Mesenchymal stem cell (in vitro differentiated cells and primary cell): ENCODE results near the gene PFDN1.

Experiments used
- DNase-seq: peaks from one replicate; pipeline ENCODE4 v3.0.0-alpha.2; 2013
- H2AFZ ChIP-seq: one replicate; pipeline ENCODE4 v1.6.1; 2013; ENCODE audit warnings: low read depth, mild to moderate bottlenecking, control low read depth, inconsistent platforms, low read length, moderate library complexity
- H2AK5ac ChIP-seq: 2 replicates; pipeline ENCODE4 v1.6.1; 2013; ENCODE audit warnings: low read length, moderate library complexity, mild to moderate bottlenecking, inconsistent platforms; ENCODE audit not compliant: severe bottlenecking
- H2BK120ac ChIP-seq: one replicate; pipeline ENCODE4 v1.6.1; 2013; ENCODE audit warnings: low read depth, mild to moderate bottlenecking, inconsistent platforms, low read length, moderate library complexity
- H2BK12ac ChIP-seq, 2 experiments: one replicate each; pipeline ENCODE4 v1.6.1; 2013; ENCODE audit warnings: inconsistent platforms in 2 of 2, low read length in 2 of 2, mild to moderate bottlenecking in 2 of 2, moderate library complexity in 2 of 2, control low read depth in 1 of 2
- H2BK15ac ChIP-seq: one replicate; pipeline ENCODE4 v1.6.1; 2013; ENCODE audit warnings: mild to moderate bottlenecking, low read depth, inconsistent platforms; ENCODE audit not compliant: poor library complexity, severe bottlenecking
- H2BK5ac ChIP-seq: 2 replicates; pipeline ENCODE4 v1.6.1; 2013; ENCODE audit warnings: low read depth, mild to moderate bottlenecking, low read length, control low read depth, inconsistent platforms; ENCODE audit not compliant: poor library complexity, severe bottlenecking
- H3K14ac ChIP-seq, 2 experiments: one replicate each; pipeline ENCODE4 v1.6.1; 2013; ENCODE audit warnings: inconsistent platforms in 2 of 2, low read length in 2 of 2, control low read depth in 1 of 2, mild to moderate bottlenecking in 1 of 2, moderate library complexity in 1 of 2
- H3K18ac ChIP-seq, 2 experiments: one replicate each; pipeline ENCODE4 v1.6.1; 2013; ENCODE audit warnings: inconsistent platforms in 2 of 2, low read length in 2 of 2, control low read depth in 1 of 2, low read depth in 1 of 2, mild to moderate bottlenecking in 1 of 2
- H3K23ac ChIP-seq, 2 experiments: one replicate each; pipeline ENCODE4 v1.6.1; 2013; ENCODE audit warnings: inconsistent platforms in 2 of 2, low read length in 2 of 2, mild to moderate bottlenecking in 2 of 2, moderate library complexity in 2 of 2, control low read depth in 1 of 2
- H3K27ac ChIP-seq: 2 replicates; pipeline ENCODE4 v1.5.1; 2013; ENCODE audit warnings: mild to moderate bottlenecking, moderate library complexity, low read length, control low read depth, inconsistent platforms; ENCODE audit not compliant: poor library complexity, severe bottlenecking
- H3K27me3 ChIP-seq, 2 experiments: 2 replicates each; pipeline versions ENCODE4 v1.6.1 to v1.7.0; 2013; ENCODE audit warnings: low read length in 2 of 2, mild to moderate bottlenecking in 2 of 2, moderate library complexity in 2 of 2, control low read depth in 1 of 2, inconsistent platforms in 1 of 2; ENCODE audit not compliant: control insufficient read depth in 1 of 2, insufficient read depth in 1 of 2
- H3K36me3 ChIP-seq, 2 experiments: 2 replicates each; pipeline versions ENCODE4 v1.6.1 to v1.7.0; 2013; ENCODE audit warnings: low read length in 2 of 2, control low read depth in 1 of 2, inconsistent platforms in 1 of 2, low read depth in 1 of 2, mild to moderate bottlenecking in 1 of 2; ENCODE audit not compliant: insufficient read depth in 2 of 2, control insufficient read depth in 1 of 2
- H3K4ac ChIP-seq, 2 experiments: one replicate each; pipeline ENCODE4 v1.6.1; 2013; ENCODE audit warnings: inconsistent platforms in 2 of 2, low read length in 2 of 2, mild to moderate bottlenecking in 2 of 2, moderate library complexity in 2 of 2, control low read depth in 1 of 2, low read depth in 1 of 2
- H3K4me1 ChIP-seq: 2 replicates; pipeline ENCODE4 v1.6.1; 2013; ENCODE audit warnings: low read depth, low read length, control low read depth; ENCODE audit not compliant: control insufficient read depth, insufficient read depth
- H3K4me2 ChIP-seq: 2 replicates; pipeline ENCODE4 v1.6.1; 2013; ENCODE audit warnings: low read length, mild to moderate bottlenecking, inconsistent platforms; ENCODE audit not compliant: poor library complexity, severe bottlenecking
- H3K4me3 ChIP-seq, 2 experiments: 2 replicates each; pipeline versions ENCODE4 v1.5.1 to v1.7.0; 2013; ENCODE audit warnings: low read length in 2 of 2, mild to moderate bottlenecking in 2 of 2, control low read depth in 1 of 2, low read depth in 1 of 2; ENCODE audit not compliant: insufficient read depth in 1 of 2
- H3K79me1 ChIP-seq: replicated peaks from 2 replicates; pipeline ENCODE4 v1.6.1; 2013; ENCODE audit warnings: mild to moderate bottlenecking, control low read depth, low read length, inconsistent platforms; ENCODE audit not compliant: poor library complexity, severe bottlenecking
- H3K9ac ChIP-seq: 2 replicates; pipeline ENCODE4 v1.7.0; 2013; ENCODE audit warnings: mild to moderate bottlenecking, low read length, moderate library complexity
- H3K9me3 ChIP-seq: 2 replicates; pipeline ENCODE4 v1.7.0; 2013; ENCODE audit warnings: mild to moderate bottlenecking, low read length; ENCODE audit not compliant: control insufficient read depth
- H4K8ac ChIP-seq: one replicate; pipeline ENCODE4 v1.6.1; 2013; ENCODE audit warnings: inconsistent platforms, mild to moderate bottlenecking, low read length, moderate library complexity
- H4K91ac ChIP-seq: one replicate; pipeline ENCODE4 v1.6.1; 2013; ENCODE audit warnings: mild to moderate bottlenecking, low read length, inconsistent platforms
- WGBS: methylation state at CpG from one replicate; pipeline ENCODE4 v1.1.7; 2013; ENCODE audit warnings: mixed read lengths; 5-methylcytosine and 5-hydroxymethylcytosine counted together

The PFDN1 gene

DNA sequence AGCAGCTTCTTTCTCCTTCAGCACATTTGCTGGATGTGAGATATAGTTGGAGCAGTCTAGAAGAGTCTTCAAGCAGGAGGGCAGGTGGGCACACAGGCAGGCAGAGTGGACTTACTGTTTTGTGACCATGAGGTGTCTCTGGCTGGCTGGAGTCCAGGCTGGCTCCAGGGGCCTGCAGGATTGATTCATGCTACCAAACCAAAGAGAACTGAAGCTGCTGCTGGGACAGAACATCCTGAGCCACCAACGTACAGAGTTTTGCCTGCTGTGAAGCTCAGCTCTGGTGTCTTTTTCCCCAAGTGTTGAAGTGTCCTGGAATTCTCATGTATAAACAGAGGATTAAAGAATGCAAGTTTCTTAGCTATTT lies 82.2 kb downstream of the PFDN1 start:
- Histone ChIP-seq H3K27me3 (peaks cover 0 to 7% of the 10 kb centered on the region in 2 experiments), H2BK120ac (no peak overlapping the region), H3K4me2 (no peak overlapping the region), H3K9me3 (no peaks in the 10 kb centered on the region), H3K27ac (peak overlapping the region; percentile 2), H3K4me3 (no peak overlapping the region), H3K23ac (no peak overlapping the region), H2BK15ac (no peak overlapping the region), H3K18ac (no peak overlapping the region), H4K91ac (no peak overlapping the region), H3K79me1 (peaks cover 11% of the 10 kb centered on the region), H2AFZ (no peak overlapping the region), H3K4ac (no peak overlapping the region), H2BK12ac (no peak overlapping the region), H4K8ac (no peak overlapping the region), H3K9ac (peak overlapping the region; percentile 73), H3K36me3 (peaks cover 0 to 3% of the 10 kb centered on the region in 2 experiments), H2BK5ac (no peak overlapping the region), H3K14ac (no peak overlapping the region), H3K4me1 (peaks cover 17% of the 10 kb centered on the region), H2AK5ac (no peak overlapping the region)
- 45% methylated on average over 1 of the region's 1 CpG for WGBS
- peak; percentile 50 for DNase-seq

DNA sequence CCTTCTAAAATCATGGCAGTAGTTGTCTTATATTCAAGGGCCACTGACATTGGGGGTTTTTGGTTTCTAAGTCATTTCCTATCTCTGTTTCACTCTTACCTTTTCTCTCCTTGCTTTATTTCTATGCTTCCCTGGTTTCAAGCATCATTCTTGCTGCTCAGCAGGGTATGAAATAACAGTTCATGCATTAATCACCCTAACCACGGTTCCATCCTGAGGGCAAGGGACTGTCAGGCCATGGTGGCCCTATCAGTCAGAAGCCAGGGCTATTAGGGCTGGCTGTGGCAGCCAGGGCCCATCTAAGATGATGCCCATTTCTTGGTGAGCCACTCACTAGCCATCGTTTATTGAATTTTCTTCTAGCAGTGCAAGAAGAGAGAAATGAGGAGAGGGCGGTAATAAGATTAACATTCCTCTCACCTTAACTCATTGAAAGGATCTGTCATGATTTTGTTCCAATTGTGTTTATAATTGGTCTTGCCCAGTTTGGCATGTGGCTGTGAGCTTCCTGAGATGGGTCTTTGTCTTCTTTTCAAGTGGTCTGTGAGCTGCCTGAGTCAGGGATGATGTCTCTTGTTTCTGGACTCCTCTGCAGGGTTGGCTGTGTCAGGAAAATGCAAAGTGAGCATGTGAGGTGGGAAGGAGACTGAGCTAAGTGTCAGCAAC lies 82.7 kb downstream of the PFDN1 start:
- no peaks in the 10 kb centered on the region for H3K9me3 ChIP-seq
- no peak overlapping the region for H3K4ac ChIP-seq
- peaks cover 11% of the 10 kb centered on the region for H3K79me1 ChIP-seq
- 89% methylated on average over 1 of the region's 3 CpGs for WGBS
- no peak overlapping the region for H2BK5ac ChIP-seq
- no peak overlapping the region for H2BK120ac ChIP-seq
- H2BK15ac ChIP-seq = no peak overlapping the region
- H2AK5ac ChIP-seq = no peak overlapping the region
- peaks cover 0 to 7% of the 10 kb centered on the region in 2 experiments for H3K27me3 ChIP-seq
- peaks cover 0 to 2% of the 10 kb centered on the region in 2 experiments for H3K36me3 ChIP-seq
- H3K4me2 ChIP-seq = no peak overlapping the region
- peaks cover 17% of the 10 kb centered on the region for H3K4me1 ChIP-seq
- H3K4me3 ChIP-seq = no peak overlapping the region
- H3K9ac ChIP-seq = peak overlapping the region; percentile 73
- H4K8ac ChIP-seq = no peak overlapping the region
- H3K27ac ChIP-seq = peak overlapping the region; percentile 43
- H3K23ac ChIP-seq = no peak overlapping the region
- H3K18ac ChIP-seq = no peak overlapping the region
- no peak overlapping the region for H2AFZ ChIP-seq
- no peak overlapping the region for H3K14ac ChIP-seq
- H2BK12ac ChIP-seq = no peak overlapping the region
- DNase-seq = peak; percentile 60
- no peak overlapping the region for H4K91ac ChIP-seq

DNA sequence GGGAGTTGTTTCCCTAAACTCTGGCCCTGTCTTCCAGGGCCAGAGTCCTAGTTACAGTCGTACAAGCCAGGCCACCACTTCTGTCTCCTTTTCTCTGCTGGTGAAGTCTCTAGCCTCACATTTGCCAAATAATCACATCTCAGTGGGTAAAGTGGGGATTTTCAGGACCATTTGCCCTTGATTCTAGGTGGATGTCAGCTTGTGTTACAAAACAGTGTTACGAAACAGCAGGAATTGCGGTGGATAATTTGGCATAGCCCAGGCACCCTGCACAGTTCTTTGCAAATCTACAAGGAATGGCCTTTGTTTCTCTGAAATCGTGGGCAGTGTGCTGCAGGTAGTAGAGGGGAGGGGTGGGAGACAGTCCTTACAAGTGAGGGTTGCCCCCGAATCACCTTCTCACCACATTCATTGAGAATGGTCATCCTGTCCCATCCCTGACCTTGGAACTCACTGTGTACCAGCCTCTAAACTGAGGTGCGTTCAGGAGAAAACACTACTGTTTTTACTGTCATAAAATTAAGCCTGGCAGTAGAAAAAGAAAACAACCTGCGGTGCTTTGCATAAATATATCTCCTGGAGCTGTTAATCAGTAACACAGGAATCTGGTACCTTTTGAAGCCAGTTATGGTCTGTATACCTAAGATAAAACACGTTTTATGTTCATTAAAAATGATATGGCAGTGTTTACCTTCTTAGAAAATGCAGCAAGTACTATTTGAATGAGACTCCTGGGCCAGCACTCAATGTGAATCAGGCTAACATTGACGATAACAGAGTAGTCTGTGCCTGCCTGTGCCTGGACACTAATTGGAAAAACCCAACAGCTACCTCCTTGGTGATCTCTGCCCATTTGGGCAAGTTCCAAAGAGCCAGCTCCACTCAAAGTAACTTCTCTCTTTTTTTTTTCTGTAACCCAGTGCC lies 83.6 kb downstream of the PFDN1 start:
- Histone ChIP-seq H3K9ac (peak overlapping the region; percentile 12), H4K8ac (no peak overlapping the region)
- 93% methylated on average over 9 of the region's 9 CpGs for WGBS

More for the DNA sequence above, 83.6 kb downstream of the PFDN1 start:
- Histone ChIP-seq H3K4me3 (no peak overlapping the region), H3K4me1 (peaks cover 20% of the 10 kb centered on the region), H3K36me3 (no peaks in the 10 kb centered on the region), H3K4me2 (peak overlapping the region; percentile 17), H3K79me1 (peaks cover 11% of the 10 kb centered on the region), H4K91ac (no peak overlapping the region), H2BK15ac (no peak overlapping the region), H2BK120ac (no peak overlapping the region), H2AK5ac (no peak overlapping the region), H3K18ac (no peak overlapping the region), H3K27me3 (peaks cover 0 to 7% of the 10 kb centered on the region in 2 experiments), H3K9me3 (no peaks in the 10 kb centered on the region), H2BK5ac (no peak overlapping the region), H2BK12ac (peak overlapping the region in 1 of 2 experiments; percentile 21), H3K27ac (peak overlapping the region; percentile 43), H2AFZ (no peak overlapping the region), H3K4ac (no peak overlapping the region), H3K23ac (no peak overlapping the region), H3K14ac (no peak overlapping the region)
- no peak for DNase-seq
